NK-92 (cell line): Measurements from ENCODE around the gene ANKLE2.
"Not testable (repeated sequence)": the region's sequence is repeated elsewhere in the genome, so short reads cannot be mapped to it uniquely, and the experiment has no call there.

Experiments
- DNase-seq: peaks from one replicate; lab custom pipeline; 2025; ENCODE audit not compliant: unreplicated experiment; lab: John Stamatoyannopoulos, UW

ANKLE2 gene

GRCh38 chr12:132761032-132761920 is at the start of gene ANKLE2:
Gene ANKLE2 (minus strand): TSS chr12:132761832. CDS start chr12:132761798, 34 bp downstream.
- DNase-seq = no peak

- DNase-seq = not testable (repeated sequence)
Measured at GRCh38 chr12:132809391-132809790, 47.8 kb upstream of the ANKLE2 start.

GRCh38 chr12:132807295-132808092 is 45.9 kb upstream of the ANKLE2 start:
- no peak for DNase-seq

GRCh38 chr12:132806857-132807256 is 45.2 kb upstream of the ANKLE2 start:
- no peak for DNase-seq

GRCh38 chr12:132804426-132804861 is 42.8 kb upstream of the ANKLE2 start:
- DNase-seq = no peak

GRCh38 chr12:132803888-132804287 is 42.3 kb upstream of the ANKLE2 start:
- no peak for DNase-seq

- no peak for DNase-seq
Measured at GRCh38 chr12:132803125-132803524, 41.5 kb upstream of the ANKLE2 start.

- no peak for DNase-seq
Measured at GRCh38 chr12:132801741-132802140, 40.1 kb upstream of the ANKLE2 start.

- no peak for DNase-seq
Measured at GRCh38 chr12:132798836-132799235, 37.2 kb upstream of the ANKLE2 start.

GRCh38 chr12:132797820-132798570 is 36.4 kb upstream of the ANKLE2 start:
- DNase-seq = no peak

GRCh38 chr12:132795847-132796246 is 34.2 kb upstream of the ANKLE2 start:
- DNase-seq = no peak

- DNase-seq = not testable (repeated sequence)
Measured at GRCh38 chr12:132791940-132792339, 30.3 kb upstream of the ANKLE2 start.

GRCh38 chr12:132789099-132789471 is 27.5 kb upstream of the ANKLE2 start:
- DNase-seq = no peak

GRCh38 chr12:132788375-132789098 is 26.9 kb upstream of the ANKLE2 start:
- DNase-seq = no peak

- DNase-seq = no peak
Measured at GRCh38 chr12:132787877-132788276, 26.2 kb upstream of the ANKLE2 start.

- no peak for DNase-seq
Measured at GRCh38 chr12:132786192-132786591, 24.6 kb upstream of the ANKLE2 start.

- DNase-seq = no peak
Measured at GRCh38 chr12:132784580-132784979, 22.9 kb upstream of the ANKLE2 start.

- no peak for DNase-seq
Measured at GRCh38 chr12:132783917-132784531, 22.4 kb upstream of the ANKLE2 start.

GRCh38 chr12:132781938-132782337 is 20.3 kb upstream of the ANKLE2 start:
- no peak for DNase-seq

- no peak for DNase-seq
Measured at GRCh38 chr12:132779781-132780353, 18.2 kb upstream of the ANKLE2 start.
